ENCODE data around the gene PRKN.

The PRKN gene

GRCh38 chr6:161412795-161413194 lies 1314.8 kb downstream of the PRKN start:
- DNase-seq (ENCODE audit: low read depth) = no peak

GRCh38 chr6:161411265-161411944 lies 1316.2 kb downstream of the PRKN start:
- DNase-seq (ENCODE audit: low read depth) = no peak

GRCh38 chr6:161410736-161411135 lies 1316.8 kb downstream of the PRKN start:
- DNase-seq (ENCODE audit: low read depth) = no peak

DNA sequence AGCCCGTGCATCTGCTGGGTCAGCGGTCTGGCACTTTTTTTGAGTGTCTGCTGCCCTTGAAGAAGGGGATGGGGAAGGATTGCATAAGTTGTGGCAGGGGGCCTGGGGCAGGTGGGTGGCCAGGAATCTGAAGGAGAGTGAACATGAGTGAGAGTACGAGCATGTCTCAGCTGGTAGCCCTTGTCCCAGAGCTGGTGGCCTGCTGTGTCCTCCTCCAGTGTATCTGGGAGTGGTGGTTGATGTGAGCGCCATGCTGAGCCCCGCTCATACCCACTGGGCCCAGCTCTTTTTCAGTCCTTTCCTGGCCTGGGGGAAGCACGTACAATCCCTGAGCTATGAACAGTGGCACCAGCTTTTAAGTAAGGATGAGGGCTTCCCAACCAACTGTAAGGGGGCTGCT lies 1317.5 kb downstream of the PRKN start:
- DNase-seq (ENCODE audit: low read depth) = no peak

GRCh38 chr6:161409353-161409752 lies 1318.2 kb downstream of the PRKN start:
- DNase-seq (ENCODE audit: low read depth) = no peak

- DNase-seq (ENCODE audit: low read depth) = no peak
These were observed 1319.5 kb downstream of the PRKN start for GRCh38 chr6:161408041-161408440.

DNA sequence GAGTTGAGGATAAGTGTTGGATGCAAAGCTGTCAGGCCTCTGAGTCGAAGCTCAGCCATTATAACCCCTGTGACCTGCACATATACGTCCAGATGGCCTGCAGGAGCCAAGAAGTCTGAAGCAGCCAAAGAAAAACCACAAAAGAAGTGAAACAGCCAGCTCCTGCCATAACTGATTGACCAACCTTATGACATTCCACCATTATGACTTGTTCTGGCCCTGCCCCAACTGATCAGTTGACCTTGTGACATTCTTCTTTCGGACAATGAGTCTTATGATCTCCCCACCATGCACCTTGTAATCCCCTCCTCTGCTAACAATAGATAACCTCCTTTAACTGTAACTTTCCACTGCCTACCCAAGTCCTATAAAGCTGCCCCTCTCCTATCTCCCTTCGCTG lies 1320.0 kb downstream of the PRKN start:
- no peak for DNase-seq (ENCODE audit: low read depth)

GRCh38 chr6:161407115-161407514 lies 1320.5 kb downstream of the PRKN start:
- no peak for DNase-seq (ENCODE audit: low read depth)

GRCh38 chr6:161406646-161407045 lies 1320.9 kb downstream of the PRKN start:
- no peak for DNase-seq (ENCODE audit: low read depth)

GRCh38 chr6:161405418-161405817 lies 1322.1 kb downstream of the PRKN start:
- DNase-seq (ENCODE audit: low read depth) = no peak

DNA sequence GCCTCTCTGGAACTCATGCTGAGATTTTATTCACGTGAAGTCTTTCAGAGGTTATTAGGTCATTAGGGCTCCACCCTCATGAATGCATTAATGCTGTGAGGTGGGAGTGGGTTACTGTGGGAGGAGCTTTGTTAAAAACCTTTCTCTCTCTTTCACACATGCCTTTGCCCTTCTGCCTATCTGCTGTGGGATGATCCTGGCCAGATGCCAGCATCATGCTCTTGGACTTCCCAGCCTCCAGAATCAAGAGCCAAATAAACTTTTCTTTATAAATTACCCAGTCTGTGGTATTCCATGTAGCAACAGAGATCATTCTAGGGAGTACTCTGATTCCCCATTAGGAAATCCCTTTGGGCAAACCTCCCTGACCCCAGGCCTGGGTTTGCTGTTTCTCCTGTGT lies 1323.8 kb downstream of the PRKN start:
- DNase-seq (ENCODE audit: low read depth) = no peak

- DNase-seq (ENCODE audit: low read depth) = no peak
These were observed 1325.8 kb downstream of the PRKN start for GRCh38 chr6:161401587-161402309.

DNA sequence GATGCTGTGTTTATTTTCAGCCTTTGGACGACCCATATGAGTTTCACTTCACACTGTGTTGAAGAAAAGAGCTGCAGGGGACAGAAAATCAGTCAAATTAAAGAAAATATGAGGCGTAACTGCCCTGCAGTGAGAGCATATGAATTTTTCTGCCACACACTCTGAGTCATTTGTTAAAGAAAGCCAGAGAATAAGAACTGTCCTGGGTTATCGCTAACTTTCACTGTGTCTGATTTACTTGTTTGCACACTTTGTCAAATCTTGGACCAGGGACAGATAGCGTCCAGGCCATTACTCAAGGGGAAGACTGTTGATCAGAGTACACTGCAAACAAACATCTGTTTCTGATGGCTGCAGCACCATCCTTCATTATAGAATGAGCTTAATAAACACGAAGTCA lies 1326.9 kb downstream of the PRKN start:
- DNase-seq (ENCODE audit: low read depth) = no peak

DNA sequence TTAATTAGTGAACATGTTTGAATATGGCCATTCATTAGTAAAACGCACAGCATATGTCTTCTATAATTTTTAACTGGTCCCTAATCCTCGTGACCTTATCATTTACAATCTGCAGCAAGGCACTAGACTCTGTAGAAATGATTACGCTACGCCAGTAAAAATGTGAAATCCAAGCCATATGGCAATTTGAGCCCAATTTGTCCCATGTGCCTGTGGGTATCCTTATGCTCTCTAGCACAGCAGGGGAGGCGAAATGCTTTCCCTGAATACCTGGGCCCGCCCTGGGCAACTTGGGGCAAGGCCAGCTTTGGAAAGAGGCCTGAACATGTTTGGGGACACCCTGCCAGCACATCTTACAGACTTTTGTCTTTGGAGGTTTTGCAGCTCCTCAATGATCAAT lies 1331.0 kb downstream of the PRKN start:
- no peak for DNase-seq (ENCODE audit: low read depth)

- no peak for DNase-seq (ENCODE audit: low read depth)
These were observed 1331.8 kb downstream of the PRKN start for GRCh38 chr6:161395716-161396231.

DNA sequence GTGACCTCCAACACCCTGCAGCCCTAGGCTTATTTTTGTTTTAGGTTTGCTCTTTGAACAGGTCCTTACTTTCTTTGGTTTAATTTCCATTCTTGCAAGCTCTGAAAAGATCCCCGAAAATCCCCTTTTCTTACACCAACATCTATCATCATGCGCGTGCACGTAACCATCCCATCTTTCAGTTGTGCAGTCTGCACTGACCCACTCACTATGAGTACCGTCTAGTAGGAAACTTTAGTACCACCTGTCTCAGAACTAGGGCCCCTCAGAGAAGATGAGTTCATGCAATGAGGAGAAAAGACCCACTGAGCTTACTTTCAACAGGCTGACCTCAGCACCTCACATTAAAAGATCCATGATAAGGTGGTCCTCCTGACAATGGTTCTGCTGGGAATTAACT lies 1333.1 kb downstream of the PRKN start:
- no peak for DNase-seq (ENCODE audit: low read depth)

DNA sequence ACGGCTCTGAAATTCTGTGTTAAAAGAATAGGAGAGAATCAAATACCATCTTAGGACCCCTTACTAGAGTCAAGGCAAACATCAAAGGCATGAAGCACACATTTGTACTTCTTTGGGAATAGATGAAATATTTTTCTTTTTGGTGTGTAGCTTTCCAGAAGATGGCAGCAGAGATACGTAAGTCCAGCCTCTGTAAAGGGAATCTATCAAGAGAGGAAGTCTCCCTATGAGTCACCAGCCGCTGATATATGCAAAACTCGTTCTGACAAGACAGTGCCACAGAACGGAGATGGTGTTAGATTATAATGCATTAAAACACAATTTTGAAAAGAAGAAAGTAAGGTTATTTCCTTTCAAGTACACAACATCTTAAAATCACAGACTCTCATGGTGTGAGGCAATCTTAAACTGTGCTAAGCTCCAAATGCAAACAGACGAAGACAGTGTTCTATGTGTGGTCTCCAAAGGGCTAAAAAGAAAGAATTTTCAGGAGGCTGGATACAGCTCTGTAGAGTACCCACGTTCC lies 1333.7 kb downstream of the PRKN start:
- no peak for DNase-seq (ENCODE audit: low read depth)

DNA sequence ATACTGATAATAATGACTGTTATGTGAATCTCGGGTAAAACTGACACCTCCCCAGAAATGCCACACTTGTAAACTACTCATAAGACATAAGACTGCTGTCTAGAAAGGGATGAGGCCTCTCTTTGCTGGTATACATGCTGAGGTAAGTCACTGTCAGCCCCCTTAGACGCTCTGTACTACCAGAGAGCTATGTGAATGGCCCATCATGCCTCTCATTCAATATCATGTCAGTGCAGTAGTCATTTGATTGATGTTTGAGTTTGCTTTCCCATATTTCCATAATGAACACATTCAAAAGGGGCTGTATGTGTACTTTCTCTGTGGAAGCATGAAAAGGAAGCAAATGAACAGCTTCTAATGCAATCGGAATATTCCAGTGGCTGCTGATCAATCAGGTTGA lies 1334.3 kb downstream of the PRKN start:
- no peak for DNase-seq (ENCODE audit: low read depth)

DNA sequence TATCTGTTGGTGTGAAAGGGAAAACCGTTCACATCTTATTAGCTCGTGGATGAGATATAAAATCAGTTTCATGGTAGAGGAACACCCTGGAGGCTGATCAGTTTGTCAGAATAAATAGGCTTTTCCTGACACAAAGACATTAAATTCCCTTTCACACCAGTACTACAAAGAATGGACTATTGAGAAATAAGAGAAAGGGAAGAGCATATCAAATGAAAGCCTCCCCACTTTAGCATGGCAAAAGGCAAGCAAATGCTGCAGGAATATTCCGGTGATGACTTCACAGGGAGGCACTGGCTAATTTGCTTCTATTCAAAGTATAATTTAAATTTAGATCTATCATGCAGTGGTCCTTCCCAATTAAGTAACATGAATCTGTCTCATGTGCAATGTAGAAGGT lies 1337.8 kb downstream of the PRKN start:
- no peak for DNase-seq (ENCODE audit: low read depth)

- no peak for DNase-seq (ENCODE audit: low read depth)
These were observed 1343.6 kb downstream of the PRKN start for GRCh38 chr6:161383951-161384350.

DNA sequence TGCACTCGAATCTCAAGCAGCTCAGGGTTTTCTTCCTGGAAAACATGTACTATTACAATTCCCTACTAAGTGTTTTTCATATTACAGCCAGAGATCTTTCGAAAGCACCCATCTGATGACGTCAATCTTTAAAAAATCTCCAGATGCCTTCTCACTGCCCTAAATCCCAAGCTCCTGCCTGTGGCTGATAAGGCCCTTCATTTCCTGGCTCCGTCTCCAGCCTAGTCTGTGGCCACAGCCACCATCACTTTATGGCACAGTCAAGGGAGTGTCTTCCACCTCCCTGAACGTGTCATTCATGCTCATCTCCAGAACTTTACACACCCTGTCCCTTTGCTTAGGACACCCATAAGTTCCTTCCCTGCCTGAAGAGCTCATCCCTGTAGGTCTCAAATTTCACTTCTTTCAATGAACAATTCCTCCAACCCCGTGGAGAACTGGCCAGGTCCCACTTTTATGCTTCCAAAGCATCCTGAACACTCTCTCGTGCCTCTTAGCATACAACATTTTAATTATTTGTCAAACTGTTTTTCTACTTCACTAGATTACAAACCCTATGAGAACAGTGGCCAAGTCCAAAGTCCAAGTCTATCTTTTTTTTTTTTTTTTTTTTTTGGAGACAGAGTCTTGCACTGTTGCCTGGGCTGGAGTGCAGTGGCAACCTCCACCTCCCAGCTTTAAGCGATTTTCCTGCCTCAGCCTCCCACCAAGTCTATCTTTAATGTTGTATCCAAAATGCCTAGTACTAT lies 1347.6 kb downstream of the PRKN start:
- no peak for DNase-seq (ENCODE audit: low read depth)

DNA sequence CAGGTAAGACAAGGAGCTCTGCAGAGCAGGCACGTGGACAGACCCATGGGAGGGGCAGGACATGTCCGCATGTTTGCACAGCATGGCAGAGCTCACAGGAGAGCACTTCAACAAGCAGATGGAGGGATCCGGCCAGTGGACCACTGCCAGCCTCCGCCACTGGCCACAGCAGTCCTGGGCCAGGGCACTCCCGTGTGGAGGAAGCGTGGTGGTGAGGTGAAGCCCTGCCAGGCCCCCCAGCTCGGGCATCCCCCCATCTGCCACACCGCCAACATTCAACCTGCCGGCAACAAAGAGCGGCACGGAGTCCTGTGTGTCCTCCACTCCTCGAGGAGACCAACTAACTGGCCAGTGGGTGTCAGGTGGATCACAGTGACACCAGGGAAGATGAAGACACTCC lies 1349.5 kb downstream of the PRKN start:
- no peak for DNase-seq (ENCODE audit: low read depth)

DNA sequence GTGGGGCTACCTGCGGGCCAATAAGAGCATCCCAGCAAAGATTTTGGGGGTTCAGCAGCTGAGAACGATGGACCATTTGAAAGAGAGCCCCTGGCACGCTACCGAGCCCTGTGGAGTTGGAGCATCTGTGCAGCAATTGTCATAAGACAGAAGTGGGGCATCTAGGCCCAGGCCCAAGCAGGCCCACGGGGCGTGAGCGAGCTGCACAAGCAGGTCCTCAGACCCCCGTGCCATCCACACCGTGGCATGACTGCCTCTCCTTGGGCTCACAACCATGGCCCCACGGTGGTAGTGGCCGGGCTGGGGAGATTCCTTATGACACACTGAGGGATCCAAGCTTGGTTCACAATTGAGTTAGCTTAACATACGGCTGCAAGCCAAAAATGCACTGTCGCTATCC lies 1350.5 kb downstream of the PRKN start:
- DNase-seq (ENCODE audit: low read depth) = no peak

Measured in HS-27A (cell line).